GM12878 (cell line): Measurements from ENCODE around the gene BUB3. TPM values are rescaled to one million over a fixed set of nuclear protein-coding genes. Genes with fewer than 3 reads are reported as not detected.

Experiments
- BCL11A ChIP-seq: IDR thresholded peaks from 2 replicates; pipeline ENCODE4 v1.6.1; 2011; ENCODE audit warnings: low read depth, low read length
- BCLAF1 ChIP-seq: fragments of 450-650 bp; IDR thresholded peaks from 2 replicates; pipeline ENCODE4 v1.6.1; 2017; ENCODE audit warnings: antibody characterized with exemption, mild to moderate bottlenecking, moderate library complexity
- CBX5 ChIP-seq: sonication (generic); IDR thresholded peaks from 2 replicates; pipeline ENCODE4 v1.6.1; 2016; ENCODE audit warnings: low read depth, moderate library complexity, mild to moderate bottlenecking, inconsistent platforms
- EED ChIP-seq: sonication (generic); IDR thresholded peaks from 2 replicates; pipeline ENCODE4 v1.6.1; 2016; ENCODE audit warnings: antibody characterized with exemption, low read depth
- FOXM1 ChIP-seq: IDR thresholded peaks from 2 replicates; pipeline ENCODE4 v1.6.1; 2012; ENCODE audit warnings: low read depth, mild to moderate bottlenecking, inconsistent platforms, low read length, moderate library complexity
- PKNOX1 ChIP-seq: fragments of 450-650 bp; IDR thresholded peaks from 2 replicates; pipeline ENCODE4 v1.6.1; 2016; ENCODE audit warnings: mild to moderate bottlenecking
- POLR2A ChIP-seq: IDR thresholded peaks from 2 replicates; pipeline ENCODE4 v1.6.1; 2011; ENCODE audit warnings: low read depth, mild to moderate bottlenecking, low read length
- SUZ12 ChIP-seq: fragments of 200-600 bp; sonication (generic); IDR thresholded peaks from one replicate; pipeline ENCODE4 v1.6.1; 2018; ENCODE audit warnings: antibody characterized with exemption, mild to moderate bottlenecking; ENCODE audit not compliant: unreplicated experiment
- polyA plus RNA-seq, 11 experiments: library from polyadenylated mRNA; depleted of rRNA in 4 of 11; unstranded in 6 of 11; stranded (reverse) in 5 of 11; fragments of >200 nt; fragmentation: Nextera tagmentation in 4 of 11; fragmentation: Illumina TruSeq in 1 of 11; extraction: Ambion mirVana in 4 of 11; extraction: Trizol in 1 of 11; gene quantifications; 1 replicate in 1 of 11; 2 replicates in 10 of 11; pipeline versions ENCODE4 v1.2.1 to v1.2.3, GENCODE V29; 2011 to 2016; ENCODE audit warnings: inconsistent platforms in 2 of 11, missing spikeins in 2 of 11, low read depth in 1 of 11
- total RNA-seq, 4 experiments: library from RNA; depleted of rRNA in 3 of 4; stranded (reverse); fragments of >200 nt in 3 of 4; fragmentation: Illumina TruSeq in 1 of 4; extraction: Trizol in 1 of 4; gene quantifications; 2 replicates each; pipeline versions ENCODE4 v1.2.1 to v1.2.3, GENCODE V29; 2013 to 2021

Gene BUB3
- total and polyA plus RNA-seq, 10 of the 15 experiments (the other 5 are each of a cell fraction or from before 2014, with no cell fraction given) = 260 to 1,126 (median 441) TPM

- TF ChIP-seq BCLAF1 = no peak
- peak; percentile 23 for TF ChIP-seq SUZ12
- TF ChIP-seq POLR2A = peak; percentile 68
- no peak for TF ChIP-seq FOXM1
- TF ChIP-seq BCL11A = no peak
- TF ChIP-seq CBX5 = 0 out of 2 replicates have a peak, but pooled peaks have one; percentile 8
- no peak for TF ChIP-seq PKNOX1
- 0 out of 2 replicates have a peak, but pooled peaks have one; percentile 28 for TF ChIP-seq EED
These were observed 17.2 kb upstream of the BUB3 start (continued) for GRCh38 chr10:123136806-123137642.
